Kidney glomerular epithelial cell (primary cell): Measurements from ENCODE around the gene OR2T2.
"Not testable (repeated sequence)": the region's sequence is repeated elsewhere in the genome, so short reads cannot be mapped to it uniquely, and the experiment has no call there.

Experiments used
- DNase-seq: peaks from one replicate; lab custom pipeline; 2025; lab: John Stamatoyannopoulos, UW

Gene OR2T2

DNA sequence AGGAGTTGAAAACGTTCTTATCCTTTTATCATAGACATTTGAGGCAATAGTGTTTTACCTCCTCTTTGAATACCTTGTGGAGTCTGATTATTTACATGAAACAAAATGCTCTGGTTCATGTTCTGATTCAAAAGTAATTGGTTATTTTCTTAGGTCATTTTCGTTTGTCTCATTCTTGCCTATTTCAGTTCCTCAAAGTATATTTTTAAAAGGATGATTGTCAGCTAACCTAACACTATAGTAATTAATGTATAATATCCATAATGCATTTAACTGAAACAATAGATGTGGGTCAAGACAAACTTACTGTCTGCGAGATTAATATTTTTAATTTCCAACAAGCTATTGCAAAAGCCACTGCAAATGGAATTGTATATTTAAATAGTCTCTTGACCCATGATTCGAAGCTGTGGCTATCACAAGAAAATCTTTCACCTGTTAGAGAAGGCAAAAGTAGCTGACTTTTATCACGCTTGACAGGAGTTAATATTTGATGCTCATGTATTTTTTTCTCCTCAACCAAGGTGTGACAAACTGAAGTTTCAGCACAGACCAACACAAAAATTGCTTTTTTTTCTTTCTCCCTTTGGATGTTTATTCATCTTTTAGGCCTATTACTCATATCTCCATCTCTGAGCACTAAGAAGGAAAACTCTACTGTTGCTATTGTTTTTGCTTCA lies 5.2 kb downstream of the OR2T2 start:
- not testable (repeated sequence) for DNase-seq

DNA sequence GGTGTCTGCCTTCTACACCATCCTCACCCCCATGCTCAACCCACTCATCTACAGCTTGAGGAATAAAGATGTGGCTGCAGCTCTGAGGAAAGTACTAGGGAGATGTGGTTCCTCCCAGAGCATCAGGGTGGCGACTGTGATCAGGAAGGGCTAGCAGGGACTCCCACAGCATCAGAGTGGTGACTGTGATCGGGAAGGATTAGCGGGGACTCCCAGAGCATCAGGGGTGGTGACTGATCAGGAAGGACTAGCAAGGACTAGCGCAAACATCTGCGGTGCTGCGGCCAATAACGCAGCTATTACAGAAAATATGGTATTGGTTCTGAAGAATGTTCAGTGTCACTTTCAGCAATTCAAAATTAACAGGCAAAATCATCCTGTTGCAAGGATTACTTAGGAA lies 8.2 kb downstream of the OR2T2 start:
- not testable (repeated sequence) for DNase-seq

DNA sequence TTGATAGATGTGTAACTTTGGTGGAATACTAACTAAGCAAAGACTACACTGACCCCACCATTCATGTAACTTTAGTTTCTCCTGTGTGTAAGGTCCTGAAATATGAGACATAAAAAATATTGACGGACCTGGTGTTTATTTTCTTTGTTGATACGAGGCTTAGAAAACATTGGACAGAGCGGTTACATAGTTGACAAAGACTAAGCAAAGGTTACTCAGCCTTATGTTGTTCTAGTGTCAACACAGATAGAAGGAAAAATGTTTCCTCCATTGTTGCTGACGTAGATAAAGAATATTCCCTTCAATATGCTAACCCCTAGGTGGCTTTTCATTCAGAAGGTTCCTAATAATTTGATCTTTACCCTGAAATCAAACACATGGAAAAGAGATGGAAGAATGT lies 9.6 kb downstream of the OR2T2 start:
- not testable (repeated sequence) for DNase-seq

DNA sequence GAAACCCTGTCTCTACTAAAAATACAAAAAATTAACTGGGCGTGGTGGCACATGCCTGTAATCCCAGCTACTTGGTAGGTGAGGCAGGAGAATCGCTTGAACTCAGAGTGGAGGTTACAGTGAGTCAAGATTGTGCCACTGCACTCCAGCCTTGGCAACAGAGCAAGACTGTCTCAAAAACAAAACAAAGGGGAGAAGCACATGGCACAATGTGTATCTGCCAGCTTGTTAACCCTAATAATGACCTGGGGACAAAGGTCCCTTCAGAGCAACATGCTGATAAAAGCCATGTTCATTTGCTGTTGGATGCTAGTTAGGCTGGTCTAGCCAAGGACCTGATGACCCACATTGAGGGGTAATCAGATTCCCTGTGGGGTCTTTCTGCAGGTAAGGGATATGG lies 11.2 kb downstream of the OR2T2 start:
- not testable (repeated sequence) for DNase-seq

DNA sequence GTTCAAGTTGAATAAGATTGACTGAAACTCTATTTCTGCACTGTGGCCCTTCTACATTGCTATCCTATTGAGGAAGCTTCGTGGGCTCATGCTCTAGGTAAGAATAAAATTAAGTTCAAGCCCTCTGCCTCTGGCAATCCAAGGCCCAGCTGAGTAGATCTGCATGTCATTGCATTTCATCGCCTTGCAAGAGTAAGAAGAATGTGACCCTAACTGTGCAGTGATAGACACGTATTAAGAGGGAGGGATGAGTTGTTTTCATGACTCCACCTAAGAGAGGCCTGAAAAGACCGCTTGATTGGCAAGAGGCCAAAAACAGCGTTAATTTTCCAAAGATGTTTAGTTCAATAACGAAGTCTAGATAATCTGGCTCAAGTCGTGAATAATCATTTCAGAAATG lies 13.7 kb downstream of the OR2T2 start:
- DNase-seq: not testable (repeated sequence)

DNA sequence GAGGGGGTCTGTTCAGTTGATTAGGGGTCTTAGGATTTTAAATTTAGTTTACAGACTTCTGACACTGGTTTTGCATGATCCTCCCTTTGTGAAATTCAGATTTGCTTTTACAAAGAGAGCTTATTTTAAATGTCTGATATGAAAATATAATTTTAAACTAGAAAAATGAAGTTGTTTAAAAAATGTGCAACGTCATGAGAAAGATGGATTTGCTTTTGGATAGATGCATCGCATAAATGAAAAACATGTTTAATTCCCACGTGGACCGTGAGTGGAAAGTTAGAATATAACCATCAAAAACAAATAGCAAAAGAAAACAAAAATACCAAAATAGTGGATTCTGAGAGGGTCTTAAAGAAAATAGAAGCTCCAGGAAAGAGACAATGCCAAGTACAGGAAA lies 25.7 kb downstream of the OR2T2 start:
- DNase-seq: no peak

DNA sequence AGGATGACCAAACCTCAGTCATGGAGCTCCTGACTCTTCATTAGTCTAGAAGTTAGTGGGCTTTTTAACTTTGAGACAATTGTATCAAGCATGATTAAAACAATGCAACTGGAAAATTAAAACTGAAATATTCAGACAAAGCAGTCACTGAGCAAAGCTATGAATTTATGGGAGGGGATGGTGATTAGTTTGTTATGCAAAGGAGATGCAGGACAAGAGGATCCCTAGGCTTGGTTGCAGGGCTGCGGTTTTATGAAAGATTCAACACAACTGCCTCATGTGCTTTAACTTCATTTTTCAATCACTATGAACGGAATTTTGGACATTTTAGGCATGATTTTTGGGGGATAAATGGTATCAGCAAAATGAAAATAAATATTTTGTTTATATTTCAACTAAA lies 26.7 kb downstream of the OR2T2 start:
- DNase-seq: not testable (repeated sequence)

DNA sequence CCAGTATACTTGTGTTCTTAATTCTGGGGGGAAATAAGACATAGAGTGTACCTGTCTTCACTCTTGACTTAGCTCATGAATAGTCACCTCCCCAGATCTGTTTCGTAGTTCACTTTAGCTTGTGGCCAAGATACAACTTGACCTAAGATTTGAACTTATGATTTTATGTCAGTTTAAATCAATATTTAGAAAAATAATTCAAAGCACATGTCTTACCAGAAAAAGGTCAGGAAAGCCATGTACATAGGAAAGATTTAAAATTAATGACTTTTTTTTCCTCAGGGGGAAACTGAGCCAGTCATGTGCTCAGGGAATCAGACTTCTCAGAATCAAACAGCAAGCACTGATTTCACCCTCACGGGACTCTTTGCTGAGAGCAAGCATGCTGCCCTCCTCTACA lies 27.6 kb downstream of the OR2T2 start, which contains the start of gene OR2T3:
Gene OR2T3 (plus strand): TSS at position 301 of the 400 bp plus-strand sequence. CDS start 0 bp downstream, at position 301.
- DNase-seq: not testable (repeated sequence)

DNA sequence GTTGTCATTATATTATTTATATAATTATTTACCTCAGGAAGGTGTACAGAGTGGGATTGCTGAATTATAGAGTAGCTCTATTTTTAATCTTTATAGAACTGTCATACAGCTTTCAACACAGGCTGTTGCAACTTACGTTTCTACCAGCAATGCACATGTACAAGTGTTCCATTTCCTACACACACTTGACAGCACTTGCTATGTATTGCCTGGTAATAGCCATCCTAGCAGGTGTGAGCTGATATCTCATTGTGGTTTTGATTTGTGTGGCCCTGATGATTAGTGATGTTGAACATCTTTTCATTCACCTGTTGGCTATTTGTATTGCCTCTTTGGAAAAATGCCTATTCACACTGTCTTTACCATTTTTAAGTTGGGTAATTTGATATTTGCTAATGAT lies 30.2 kb downstream of the OR2T2 start:
- not testable (repeated sequence) for DNase-seq

DNA sequence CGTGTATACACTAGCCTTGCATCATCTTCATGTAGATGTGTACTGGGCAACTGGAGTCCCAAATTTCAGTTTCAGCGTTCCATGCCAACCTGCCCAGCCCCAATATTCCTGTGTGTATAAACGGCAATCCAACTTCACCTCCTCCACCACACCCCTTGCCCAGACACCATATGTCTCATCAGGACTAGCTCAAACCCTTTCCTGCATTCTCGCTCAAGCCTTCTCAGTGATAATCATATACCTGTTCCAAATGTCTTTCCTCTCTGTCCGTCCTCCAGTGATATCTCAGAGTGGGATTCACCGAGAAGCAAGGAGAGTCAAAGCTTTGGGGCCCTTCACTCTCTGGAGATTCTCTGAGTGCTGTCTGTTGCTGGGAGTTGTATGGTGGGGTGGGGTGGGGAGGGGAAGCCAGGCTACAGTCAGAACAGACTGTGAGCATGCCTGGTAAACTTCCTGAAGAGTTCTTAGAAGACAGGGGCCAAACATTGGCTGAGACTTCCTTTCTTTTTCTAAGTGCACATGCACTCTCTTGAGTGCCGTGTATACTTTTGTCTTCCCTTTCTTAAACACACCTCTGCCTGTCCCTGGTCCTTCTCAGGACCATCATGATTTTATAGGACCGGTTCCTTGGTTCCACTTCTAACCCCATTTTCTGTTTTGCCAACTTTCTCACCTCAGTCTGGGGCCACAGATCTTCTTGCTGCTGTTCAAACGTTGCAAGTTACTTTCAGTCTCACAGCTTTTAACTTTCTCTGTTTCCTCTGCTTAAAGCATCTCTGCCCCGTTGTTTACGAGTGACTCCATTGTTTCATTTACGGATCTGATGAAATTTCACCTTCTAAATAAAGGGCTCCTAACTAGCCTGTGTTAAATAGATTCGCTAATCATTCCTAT lies 36.5 kb downstream of the OR2T2 start:
- DNase-seq: not testable (repeated sequence)

DNA sequence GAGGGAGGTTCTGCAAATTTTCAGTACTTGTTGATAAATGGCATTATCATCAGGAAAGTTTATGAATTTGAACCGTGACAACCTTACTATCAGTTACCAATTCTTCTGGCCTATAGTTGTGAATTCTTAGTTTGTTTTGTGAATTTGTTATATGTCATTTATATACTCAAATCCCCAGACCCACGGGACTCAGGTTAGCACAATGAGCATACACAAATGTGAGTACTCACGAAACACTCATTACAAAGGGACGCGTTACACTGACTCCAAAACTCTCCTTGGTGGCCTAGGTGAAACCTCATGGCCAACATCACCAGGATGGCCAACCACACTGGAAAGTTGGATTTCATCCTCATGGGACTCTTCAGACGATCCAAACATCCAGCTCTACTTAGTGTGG lies 42.9 kb downstream of the OR2T2 start, which contains the start of gene OR2T5:
Gene OR2T5 (plus strand): TSS at position 301 of the 400 bp plus-strand sequence. CDS start 0 bp downstream, at position 301.
- not testable (repeated sequence) for DNase-seq

DNA sequence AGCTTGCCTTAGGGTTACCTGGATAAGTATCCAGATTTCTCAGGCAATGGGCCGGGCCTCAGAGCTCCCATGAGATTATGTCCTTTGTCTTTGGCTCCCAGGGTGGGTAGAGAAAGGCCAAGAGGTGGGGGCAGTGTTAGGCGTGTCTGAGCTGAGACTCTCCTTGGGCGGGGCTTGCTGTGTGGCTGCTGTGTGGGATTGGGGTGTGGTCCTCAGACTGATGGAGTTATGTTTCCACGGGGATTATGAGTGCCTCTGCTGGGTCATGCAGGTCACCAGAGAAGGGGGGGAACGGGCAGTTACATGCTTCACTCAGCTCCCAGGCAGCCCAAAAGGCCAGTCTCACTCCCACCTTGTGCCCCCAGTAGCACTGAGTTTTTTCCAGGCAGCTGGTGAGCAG lies 51.2 kb downstream of the OR2T2 start:
- not testable (repeated sequence) for DNase-seq

DNA sequence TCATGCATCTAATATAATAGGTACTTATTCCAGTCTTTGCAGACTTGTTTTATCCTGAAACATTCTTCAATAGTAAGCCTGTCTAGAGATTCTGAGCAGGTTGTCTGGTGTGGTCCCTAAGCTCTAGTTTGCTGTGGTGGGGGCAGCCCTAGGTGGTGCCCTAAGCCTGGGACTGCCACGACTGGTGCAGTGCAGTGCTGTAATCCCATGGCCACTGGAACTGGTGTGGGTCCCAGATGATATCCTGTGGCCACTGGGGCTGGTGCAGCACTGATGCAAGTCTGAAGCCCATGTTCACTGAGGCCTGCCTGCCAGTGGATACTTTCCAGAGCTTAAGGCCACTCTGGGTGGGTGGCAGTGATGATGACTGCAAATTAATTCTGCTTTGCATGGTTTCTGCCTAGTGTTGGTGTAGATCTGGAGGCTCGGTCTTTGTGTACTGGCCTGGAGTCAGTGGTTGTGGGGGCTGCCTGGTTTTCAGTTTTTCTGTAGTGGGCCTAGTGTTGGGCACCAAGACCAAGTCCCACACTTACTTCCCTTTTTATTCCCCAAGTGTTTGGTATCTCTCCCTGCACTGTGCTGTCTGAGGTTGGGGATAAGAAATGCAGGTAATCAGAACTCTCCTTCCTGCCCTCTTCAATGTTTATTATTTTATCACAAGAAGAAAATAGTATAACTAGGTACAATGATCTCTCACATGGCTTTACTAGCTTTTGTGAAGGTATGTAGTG lies 55.0 kb downstream of the OR2T2 start:
- DNase-seq: not testable (repeated sequence)
